Prostate gland (tissue), 2 donors: Measurements from ENCODE around the gene NOS1AP. TPM values are rescaled to one million over a fixed set of nuclear protein-coding genes. Genes with fewer than 3 reads are reported as not detected.

ENCODE experiments used
- DNase-seq: peaks from one replicate; pipeline ENCODE4 v3.0.0-alpha.2; 2019; ENCODE audit warnings: low spot score
- H3K27ac ChIP-seq, 2 donors: fragments of 200-600 bp; sonication (generic); 2 replicates each; pipeline ENCODE4 v1.5.1; 2017 to 2019
- H3K27me3 ChIP-seq: fragments of 200-600 bp; sonication (generic); replicated peaks from 2 replicates; pipeline ENCODE4 v1.5.1; 2019; ENCODE audit not compliant: insufficient read depth
- H3K36me3 ChIP-seq, 2 donors: fragments of 200-600 bp; sonication (generic); 1 replicate in 1 of 2; 2 replicates in 1 of 2; pipeline versions ENCODE4 v1.5.1 to v1.8.1; 2017 to 2019
- H3K4me1 ChIP-seq: fragments of 200-600 bp; sonication (generic); replicated peaks from 2 replicates; pipeline ENCODE4 v1.5.1; 2019
- H3K4me3 ChIP-seq, 2 donors: fragments of 200-600 bp; sonication (generic); 2 replicates each; pipeline ENCODE4 v1.5.1; 2017 to 2019
- H3K9me3 ChIP-seq: fragments of 200-600 bp; sonication (generic); 2 replicates; pipeline ENCODE4 v1.5.1; 2017
- POLR2A ChIP-seq: fragments of 450-650 bp; IDR thresholded peaks from one replicate; pipeline ENCODE4 v1.6.1; 2016; ENCODE audit warnings: antibody characterized with exemption, mild to moderate bottlenecking
- POLR2AphosphoS5 ChIP-seq: sonication (generic); formaldehyde crosslinking; IDR thresholded peaks from one replicate; pipeline ENCODE4 v1.6.1; 2017; ENCODE audit warnings: antibody characterized with exemption
- WGBS: methylation state at CpG from one replicate; pipeline ENCODE4 v1.1.5; 2018; 5-methylcytosine and 5-hydroxymethylcytosine counted together
- intact Hi-C: fragments of 100-400 bp; cut with DNase I; formaldehyde crosslinking; loops from one replicate; pipeline ENCODE4 v1.14.2; 2022
- total RNA-seq, 2 donors: library from RNA; depleted of rRNA; stranded (reverse); fragments of >200 nt; gene quantifications; one replicate each; pipeline ENCODE4 v1.1.0, GENCODE V29; 2016
- TF ChIP-seq, protein P1 (sequence below), 4 experiments: fragments of 200-600 bp in 2 of 4; fragments of 450-650 bp in 2 of 4; sonication (generic) in 2 of 4; IDR thresholded peaks; 1 replicate in 3 of 4; 2 replicates in 1 of 4; pipeline ENCODE4 v1.5.1; 2016 to 2019; ENCODE audit warnings: antibody characterized with exemption in 4 of 4, mild to moderate bottlenecking in 2 of 4, moderate library complexity in 2 of 4

Gene NOS1AP
- total RNA-seq, 2 donors from 2014 or later: 9.9 to 11.0 TPM

DNA sequence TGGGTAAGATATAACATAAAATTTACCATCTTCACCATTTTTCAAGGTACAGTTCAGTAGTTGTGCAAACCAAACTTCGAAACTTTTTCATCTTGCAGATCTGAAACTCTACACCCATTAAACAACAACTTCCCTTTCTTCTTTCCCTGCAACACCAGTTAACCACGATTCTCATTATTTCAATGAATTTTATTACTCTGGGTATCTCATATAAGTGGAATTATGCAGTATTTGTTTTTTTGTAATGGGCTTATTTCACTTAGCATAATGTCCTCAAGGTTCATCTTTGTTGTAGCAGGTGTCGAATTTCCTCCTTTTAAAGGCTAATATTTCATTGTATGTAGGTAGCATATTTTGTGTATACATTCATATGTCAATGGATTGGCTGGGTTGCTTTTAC is 161.0 kb downstream of the NOS1AP start:
- 39% methylated on average over 3 of the region's 3 CpGs for WGBS
- intact Hi-C loops: no loop called here
- TF ChIP-seq POLR2AphosphoS5 (no peak), POLR2A (no peak)
- TF ChIP-seq, protein P1, sequence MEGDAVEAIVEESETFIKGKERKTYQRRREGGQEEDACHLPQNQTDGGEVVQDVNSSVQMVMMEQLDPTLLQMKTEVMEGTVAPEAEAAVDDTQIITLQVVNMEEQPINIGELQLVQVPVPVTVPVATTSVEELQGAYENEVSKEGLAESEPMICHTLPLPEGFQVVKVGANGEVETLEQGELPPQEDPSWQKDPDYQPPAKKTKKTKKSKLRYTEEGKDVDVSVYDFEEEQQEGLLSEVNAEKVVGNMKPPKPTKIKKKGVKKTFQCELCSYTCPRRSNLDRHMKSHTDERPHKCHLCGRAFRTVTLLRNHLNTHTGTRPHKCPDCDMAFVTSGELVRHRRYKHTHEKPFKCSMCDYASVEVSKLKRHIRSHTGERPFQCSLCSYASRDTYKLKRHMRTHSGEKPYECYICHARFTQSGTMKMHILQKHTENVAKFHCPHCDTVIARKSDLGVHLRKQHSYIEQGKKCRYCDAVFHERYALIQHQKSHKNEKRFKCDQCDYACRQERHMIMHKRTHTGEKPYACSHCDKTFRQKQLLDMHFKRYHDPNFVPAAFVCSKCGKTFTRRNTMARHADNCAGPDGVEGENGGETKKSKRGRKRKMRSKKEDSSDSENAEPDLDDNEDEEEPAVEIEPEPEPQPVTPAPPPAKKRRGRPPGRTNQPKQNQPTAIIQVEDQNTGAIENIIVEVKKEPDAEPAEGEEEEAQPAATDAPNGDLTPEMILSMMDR (IDR thresholded peaks at IDR 0.05): no peak
- H3K27me3 ChIP-seq: no peaks in the 10 kb centered on the region
- no peak for DNase-seq
- H3K27ac ChIP-seq: no peak overlapping the region
- H3K9me3 ChIP-seq: no peaks in the 10 kb centered on the region
- no peaks in the 10 kb centered on the region for H3K4me1 ChIP-seq
- no peak overlapping the region for H3K4me3 ChIP-seq
- no peaks in the 10 kb centered on the region for H3K36me3 ChIP-seq

DNA sequence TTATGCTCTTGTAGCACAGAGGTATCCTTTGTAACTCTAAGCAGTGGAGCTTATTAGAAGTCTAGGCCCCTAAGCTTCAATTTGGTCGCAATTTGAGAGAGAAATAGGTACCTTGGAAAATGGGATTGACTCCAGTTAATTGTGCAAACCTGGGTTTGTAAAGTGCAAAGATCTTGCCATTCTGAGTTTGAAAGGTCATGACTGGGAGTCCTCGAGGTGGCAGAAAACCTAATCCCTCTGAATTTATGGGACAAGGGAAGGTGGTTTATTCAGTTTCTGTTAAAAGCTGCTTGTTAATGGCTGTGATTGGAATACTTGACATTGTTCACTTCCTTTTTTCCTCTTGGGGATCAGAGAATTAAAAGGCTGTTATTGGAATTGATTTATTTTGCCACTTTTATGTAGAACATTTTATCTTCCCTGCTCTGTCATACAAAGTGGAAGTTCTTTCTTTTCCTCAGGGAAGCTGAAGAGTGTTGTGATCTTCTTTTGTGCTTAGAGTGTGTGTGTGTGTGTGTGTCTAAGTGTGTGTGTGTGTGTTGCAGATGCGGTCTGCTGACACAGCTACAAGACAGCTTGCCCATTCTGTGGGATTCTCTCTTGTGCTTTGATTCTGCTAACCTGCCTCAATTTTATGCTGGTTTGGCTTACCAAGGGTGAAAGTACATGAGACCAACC is 162.7 kb downstream of the NOS1AP start:
- no peak for TF ChIP-seq POLR2AphosphoS5
- TF ChIP-seq POLR2A: no peak
- TF ChIP-seq, protein P1 (IDR thresholded peaks at IDR 0.05): no peak
- WGBS: 60% methylated on average over 3 of the region's 3 CpGs
- DNase-seq: no peak
- intact Hi-C loops: no loop called here
- Histone ChIP-seq H3K27me3 (no peaks in the 10 kb centered on the region), H3K9me3 (no peaks in the 10 kb centered on the region), H3K27ac (peak overlapping the region in 1 of 2 donors; percentile 38), H3K36me3 (no peaks in the 10 kb centered on the region), H3K4me3 (no peak overlapping the region), H3K4me1 (no peaks in the 10 kb centered on the region)

- no peak for DNase-seq
- Histone ChIP-seq H3K27ac (no peak overlapping the region), H3K4me3 (no peak overlapping the region), H3K27me3 (no peaks in the 10 kb centered on the region), H3K36me3 (no peaks in the 10 kb centered on the region), H3K4me1 (no peaks in the 10 kb centered on the region), H3K9me3 (no peaks in the 10 kb centered on the region)
- TF ChIP-seq POLR2AphosphoS5: no peak
- TF ChIP-seq, protein P1 (IDR thresholded peaks at IDR 0.05): no peak
- no peak for TF ChIP-seq POLR2A
- intact Hi-C loops: no loop called here
- WGBS: 100% methylated on average over 1 of the region's 1 CpG
Observed at GRCh38 chr1:162233066-162233465, 163.6 kb downstream of the NOS1AP start.

GRCh38 chr1:162233937-162234336 is 164.4 kb downstream of the NOS1AP start:
- no peaks in the 10 kb centered on the region for H3K4me1 ChIP-seq
- 94% methylated on average over 1 of the region's 1 CpG for WGBS
- TF ChIP-seq, protein P1 (IDR thresholded peaks at IDR 0.05): no peak
- no peak for TF ChIP-seq POLR2A
- no peak for TF ChIP-seq POLR2AphosphoS5
- no peak overlapping the region for H3K27ac ChIP-seq
- DNase-seq: no peak
- H3K27me3 ChIP-seq: no peaks in the 10 kb centered on the region
- no peaks in the 10 kb centered on the region for H3K36me3 ChIP-seq
- H3K4me3 ChIP-seq: no peak overlapping the region
- intact Hi-C loops: no loop called here
- H3K9me3 ChIP-seq: no peaks in the 10 kb centered on the region

DNA sequence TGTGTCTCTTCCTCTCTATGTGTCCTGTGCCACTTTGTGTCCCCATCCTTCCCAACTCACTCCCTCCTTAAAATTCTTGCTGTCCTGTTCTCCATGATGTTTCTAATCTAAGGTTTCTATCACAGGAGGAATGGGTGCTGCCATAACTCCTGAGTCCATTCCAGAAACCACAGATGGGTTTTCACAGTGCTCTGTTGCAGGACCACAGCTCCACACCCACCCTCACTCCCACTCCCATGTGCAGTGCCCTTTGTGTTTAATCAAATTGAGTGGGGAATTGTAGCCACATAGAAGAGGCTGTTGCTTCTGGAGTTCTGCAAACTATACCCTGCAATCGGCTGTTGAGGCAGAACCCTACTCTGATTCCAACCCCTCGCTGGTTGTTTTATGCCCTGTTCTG is 165.1 kb downstream of the NOS1AP start:
- Histone ChIP-seq H3K27me3 (no peaks in the 10 kb centered on the region), H3K36me3 (no peaks in the 10 kb centered on the region), H3K27ac (no peak overlapping the region), H3K4me3 (no peak overlapping the region), H3K9me3 (no peaks in the 10 kb centered on the region), H3K4me1 (no peaks in the 10 kb centered on the region)
- WGBS: 89% methylated on average over 2 of the region's 2 CpGs
- DNase-seq: no peak
- TF ChIP-seq POLR2A (no peak), POLR2AphosphoS5 (no peak)
- TF ChIP-seq, protein P1 (IDR thresholded peaks at IDR 0.05): no peak
- intact Hi-C loops: no loop called here
